HG03108 (cell line): ENCODE measurements around the gene LIMS4.
"Not testable (repeated sequence)": the region's sequence is repeated elsewhere in the genome, so short reads cannot be mapped to it uniquely, and the experiment has no call there.

Experiments
- ATAC-seq: cut with Tn5 transposase; IDR thresholded peaks from one replicate; pipeline ENCODE4 v1.9.1; 2021; ENCODE audit warnings: moderate library complexity; ENCODE audit not compliant: unreplicated experiment

Gene LIMS4, protein sequence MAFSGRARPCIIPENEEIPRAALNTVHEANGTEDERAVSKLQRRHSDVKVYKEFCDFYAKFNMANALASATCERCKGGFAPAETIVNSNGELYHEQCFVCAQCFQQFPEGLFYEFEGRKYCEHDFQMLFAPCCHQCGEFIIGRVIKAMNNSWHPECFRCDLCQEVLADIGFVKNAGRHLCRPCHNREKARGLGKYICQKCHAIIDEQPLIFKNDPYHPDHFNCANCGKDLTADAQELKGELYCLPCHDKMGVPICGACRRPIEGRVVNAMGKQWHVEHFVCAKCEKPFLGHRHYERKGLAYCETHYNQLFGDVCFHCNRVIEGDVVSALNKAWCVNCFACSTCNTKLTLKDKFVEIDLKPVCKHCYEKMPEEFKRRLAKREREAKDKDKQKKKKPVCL

DNA sequence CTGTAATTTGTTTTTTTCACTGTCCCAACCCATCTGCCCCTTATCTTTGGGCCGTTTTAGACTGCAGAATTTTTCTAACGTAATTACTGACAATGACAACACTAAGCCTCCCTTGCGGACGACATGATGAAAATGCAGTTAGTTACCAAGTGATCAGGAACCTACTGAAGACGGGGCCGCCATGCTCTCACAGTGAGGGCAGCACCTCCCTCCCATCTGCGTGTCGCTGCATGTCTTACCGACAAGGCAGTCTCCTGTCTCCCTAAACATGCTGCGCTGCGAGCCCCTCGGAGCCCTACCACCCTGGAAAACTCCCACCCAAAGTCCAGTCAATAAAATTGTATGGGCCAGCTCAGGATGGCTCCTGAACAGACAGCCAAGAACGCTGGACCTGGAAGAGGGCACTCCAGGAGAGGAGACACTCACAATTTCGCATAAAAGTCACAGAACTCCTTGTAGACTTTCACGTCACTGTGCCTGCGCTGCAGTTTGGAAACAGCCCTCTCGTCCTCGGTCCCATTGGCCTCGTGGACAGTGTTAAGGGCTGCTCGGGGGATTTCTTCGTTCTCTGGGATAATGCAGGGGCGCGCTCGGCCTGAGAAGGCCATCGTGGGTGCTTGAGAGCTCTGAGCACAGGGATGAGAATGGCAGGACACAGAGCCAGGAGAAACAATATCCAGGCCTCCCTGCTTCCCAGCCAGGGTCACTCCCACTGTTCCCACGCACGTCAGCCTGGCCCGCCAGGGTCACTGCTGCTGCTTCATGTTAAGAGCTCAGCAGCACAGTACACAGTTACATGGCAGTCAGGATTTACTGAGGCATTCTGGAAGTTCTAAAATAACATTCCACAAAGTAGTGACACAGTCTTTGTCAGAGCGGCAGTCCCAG, at the start of gene LIMS4:
Gene LIMS4 (minus strand): TSS at position 646 of the 888 bp plus-strand sequence. CDS start 38 bp downstream, at position 608.
- ATAC-seq = not testable (repeated sequence)

DNA sequence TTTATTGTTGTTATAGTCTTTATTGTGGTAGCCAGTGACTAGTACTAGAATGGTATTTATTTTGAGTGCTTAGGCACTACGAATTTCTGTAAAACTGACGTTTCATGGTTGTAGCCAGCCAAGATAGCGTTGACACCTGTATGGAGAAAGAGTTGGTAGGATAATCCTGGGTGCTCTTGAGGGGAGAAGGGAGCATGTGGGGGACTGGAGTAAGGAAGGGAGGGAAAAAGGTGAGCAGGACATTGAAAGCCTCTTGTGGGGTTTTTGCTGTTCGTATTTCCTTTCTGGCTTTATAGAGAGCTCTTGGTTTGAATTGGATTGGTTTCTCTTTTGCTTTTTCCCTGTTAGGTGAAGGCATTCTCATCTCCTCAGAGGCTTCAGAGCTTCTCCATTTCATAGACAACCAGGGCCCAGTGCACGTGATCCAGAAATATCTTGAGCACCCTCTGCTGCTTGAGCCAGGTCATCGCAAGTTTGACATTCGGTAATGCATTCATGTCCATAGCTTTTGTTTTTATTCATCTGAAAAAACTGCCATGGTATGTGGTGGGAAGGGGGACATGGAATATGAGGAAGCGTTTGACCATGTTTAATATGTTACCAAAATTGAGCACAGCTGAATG, 27.2 kb upstream of the LIMS4 start:
- peak; percentile 86 for ATAC-seq

GRCh38 chr2:110496027-110496426, 23.4 kb upstream of the LIMS4 start:
- ATAC-seq = not testable (repeated sequence)

DNA sequence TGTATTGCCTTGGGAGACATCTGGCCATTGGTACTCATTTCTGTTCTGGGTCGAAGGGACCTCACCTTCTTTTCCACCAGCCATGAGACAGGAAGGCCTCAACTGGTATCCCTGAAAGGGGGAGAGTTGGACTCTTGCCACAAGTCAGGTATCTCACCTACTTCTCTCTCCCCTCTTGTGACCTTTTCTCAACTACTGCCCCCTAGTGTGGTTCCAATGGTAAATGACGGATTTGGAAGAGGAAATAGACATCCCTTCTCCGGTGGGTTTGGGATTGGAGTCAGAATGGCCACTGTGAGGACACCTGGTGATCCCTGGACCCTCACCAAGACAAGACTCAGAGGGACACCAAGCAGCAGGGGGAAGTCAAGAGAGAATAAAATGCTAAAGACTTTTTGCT, 21.9 kb upstream of the LIMS4 start:
- ATAC-seq = not testable (repeated sequence)

- not testable (repeated sequence) for ATAC-seq
These were observed 16.4 kb upstream of the LIMS4 start for GRCh38 chr2:110488991-110489390.

GRCh38 chr2:110482697-110483096, 10.1 kb upstream of the LIMS4 start:
- ATAC-seq = not testable (repeated sequence)

DNA sequence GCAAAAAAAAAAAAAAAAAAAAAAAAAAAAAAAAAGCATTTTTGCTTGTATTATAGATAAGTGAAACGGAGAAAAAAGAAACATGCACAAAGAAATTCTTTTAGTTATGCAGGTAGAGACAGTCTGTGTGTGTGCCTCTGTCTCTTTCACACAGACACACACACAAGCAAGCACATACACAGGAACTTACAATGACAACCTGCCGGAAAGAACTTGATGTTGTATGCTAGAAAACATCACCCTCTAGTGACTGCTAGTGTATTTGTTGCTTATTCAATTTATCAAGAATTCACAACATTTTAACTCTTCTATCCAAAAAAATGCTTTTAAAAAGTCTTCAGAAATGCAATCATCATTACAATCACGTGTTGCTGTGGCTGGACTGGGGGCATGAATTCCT, 8.6 kb upstream of the LIMS4 start:
- ATAC-seq = peak; percentile 49

GRCh38 chr2:110480084-110480483, 7.5 kb upstream of the LIMS4 start:
- ATAC-seq = not testable (repeated sequence)

DNA sequence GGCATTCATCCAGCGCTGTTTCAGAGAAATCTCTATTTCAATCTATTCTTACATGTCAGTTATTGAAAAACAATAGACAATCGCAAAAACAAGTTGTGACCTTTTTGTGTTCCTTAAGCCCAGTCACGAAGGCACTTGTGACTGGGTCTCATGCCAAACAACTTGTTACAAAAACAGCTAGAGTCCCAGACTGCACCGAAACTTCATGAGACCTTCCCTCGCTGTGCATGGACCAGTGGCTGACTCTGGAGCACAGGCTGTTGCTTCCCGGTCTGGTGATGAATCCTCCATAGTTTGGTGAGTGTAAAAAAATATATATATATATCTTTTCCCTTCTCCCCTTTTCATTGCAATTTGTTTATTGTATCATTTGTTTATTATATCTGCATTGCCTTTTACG, 4.8 kb upstream of the LIMS4 start:
- not testable (repeated sequence) for ATAC-seq

- ATAC-seq = not testable (repeated sequence)
These were observed 4.3 kb upstream of the LIMS4 start for GRCh38 chr2:110476952-110477351.

- not testable (repeated sequence) for ATAC-seq
These were observed 3.2 kb upstream of the LIMS4 start for GRCh38 chr2:110475627-110476359.

GRCh38 chr2:110474898-110475297, 2.3 kb upstream of the LIMS4 start:
- ATAC-seq = peak; percentile 97

GRCh38 chr2:110473059-110473358, 393 bp upstream of the LIMS4 start:
- ATAC-seq = not testable (repeated sequence)

DNA sequence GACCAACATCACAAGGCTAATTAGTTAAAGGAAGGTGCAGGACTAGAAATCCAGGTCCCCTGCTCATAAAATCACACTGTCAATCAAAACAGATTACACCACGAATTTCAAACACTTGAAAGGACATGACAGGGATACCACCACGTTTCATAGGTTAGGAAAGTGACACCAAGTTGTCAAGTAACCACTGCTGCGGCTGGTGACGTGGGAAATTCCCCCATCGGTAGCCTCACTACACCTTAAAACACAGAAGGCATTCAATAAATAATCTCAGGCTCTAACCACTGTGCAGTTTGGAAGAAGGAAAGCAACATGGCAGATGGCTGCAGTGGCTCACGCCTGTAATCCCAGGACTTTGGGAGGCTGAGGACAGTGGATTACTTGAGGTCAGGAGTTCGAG, 3.7 kb downstream of the LIMS4 start:
- not testable (repeated sequence) for ATAC-seq

DNA sequence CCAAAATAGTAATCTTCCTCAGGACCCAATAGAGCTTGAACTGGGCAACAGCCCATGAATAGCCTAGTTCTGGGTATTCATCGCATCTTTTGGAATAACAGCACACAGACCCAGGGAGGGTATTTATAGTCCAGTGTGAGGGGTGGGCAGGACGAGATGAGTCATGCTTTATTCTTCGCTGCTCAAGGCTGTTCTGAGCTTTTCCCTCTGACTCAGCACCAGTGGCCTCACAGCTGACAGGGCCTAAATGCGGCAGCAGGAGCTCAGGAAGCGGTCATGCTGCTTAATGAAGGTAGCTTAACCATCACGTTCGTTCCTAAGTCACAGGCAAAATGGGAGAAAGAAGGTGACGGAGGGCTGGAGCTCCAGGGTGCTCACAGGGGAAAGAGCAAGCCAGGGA, 7.3 kb downstream of the LIMS4 start:
- ATAC-seq = peak; percentile 80

- ATAC-seq = not testable (repeated sequence)
These were observed 10.2 kb downstream of the LIMS4 start for GRCh38 chr2:110462458-110462857.

DNA sequence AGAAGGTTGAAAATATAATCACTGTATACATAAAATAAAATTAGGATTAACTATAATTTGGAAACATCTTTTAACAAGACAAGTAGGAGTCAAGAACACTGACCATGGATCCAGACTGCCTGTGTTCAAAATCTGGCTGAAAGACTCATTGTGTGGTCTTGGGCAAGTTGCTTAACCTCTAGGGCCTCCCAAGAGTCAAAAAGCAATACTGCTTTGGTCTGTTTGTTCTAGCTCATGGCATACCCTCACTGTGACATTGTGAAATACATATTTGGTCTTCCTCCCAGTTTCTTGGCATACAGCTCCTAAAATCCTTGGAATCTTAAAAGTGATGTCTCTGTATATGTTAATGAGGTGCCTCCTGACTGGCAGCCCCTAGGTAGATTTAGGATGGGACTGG, 12.3 kb downstream of the LIMS4 start:
- ATAC-seq = not testable (repeated sequence)

DNA sequence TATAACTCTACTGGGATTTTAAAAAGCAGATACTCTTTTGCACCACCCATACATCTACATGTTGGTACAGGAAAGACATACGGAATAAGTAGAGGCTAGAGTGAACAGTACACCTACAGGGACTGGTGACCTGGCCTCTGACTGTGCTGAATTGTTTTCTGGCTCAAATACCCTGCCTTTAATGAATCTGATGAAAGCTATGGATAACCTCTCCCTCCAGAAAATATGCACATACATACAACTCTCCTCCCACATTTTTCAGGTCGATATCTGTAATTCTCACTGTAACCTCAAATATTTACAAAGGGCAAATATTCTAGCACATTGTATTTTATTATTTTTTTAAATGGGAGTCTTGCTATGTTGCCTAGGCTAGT, 15.4 kb downstream of the LIMS4 start:
- ATAC-seq = not testable (repeated sequence)

- ATAC-seq = not testable (repeated sequence)
These were observed 16.1 kb downstream of the LIMS4 start for GRCh38 chr2:110456291-110457213.
